H1 (cell line): ENCODE measurements around the gene SUSD1. TPM values are rescaled to one million over a fixed set of nuclear protein-coding genes. Genes with fewer than 3 reads are reported as not detected.
A peak's percentile ranks its signal among the peaks of the same experiment; 100 is the strongest.

Source experiments
- CTCF ChIP-seq, 3 experiments: IDR thresholded peaks; 1 replicate in 2 of 3; 2 replicates in 1 of 3; pipeline versions ENCODE4 v1.5.1 to v1.6.1; 2011; ENCODE audit warnings: low read length in 3 of 3, mild to moderate bottlenecking in 3 of 3, inconsistent platforms in 2 of 3, low read depth in 1 of 3, moderate library complexity in 1 of 3; ENCODE audit not compliant: insufficient read depth in 1 of 3; ENCODE audit errors: control extremely low read depth in 1 of 3
- polyA plus RNA-seq, 7 experiments: library from polyadenylated mRNA; depleted of rRNA in 3 of 7; stranded (reverse) in 5 of 7; unstranded in 2 of 7; fragments of >200 nt in 5 of 7; fragments of 200-250 nt in 2 of 7; gene quantifications; 1 replicate in 5 of 7; 2 replicates in 1 of 7; 4 replicates in 1 of 7; pipeline versions ENCODE4 v1.2.1 to v1.2.3, GENCODE V29; 2011 to 2013; ENCODE audit warnings: missing spikeins in 2 of 7, mixed read lengths in 2 of 7
- total RNA-seq: library from RNA; stranded (reverse); fragmentation: NEBNext Ultra II Directional; extraction: Animal tissue kit (Norgen Biotek cat#: 25700); gene quantifications from 2 replicates; pipeline ENCODE4 v1.2.1, GENCODE V29; 2021

SUSD1 gene
- total and polyA plus RNA-seq, 2 of the 8 experiments (the other 6 are each of a cell fraction or from before 2014, with no cell fraction given): 2.8 to 7.2 TPM

- TF ChIP-seq CTCF (IDR thresholded peaks at IDR 0.05; ENCODE audit: control extremely low read depth in 1 of 3, insufficient read depth in 1 of 3, low read depth in 1 of 3, low read length in 3 of 3): 0 out of 4 replicates have a peak, but pooled peaks of 1 of the 3 experiments have one; percentile 10
Observed at GRCh38 chr9:112174965-112175795, at the start of gene SUSD1 (continued).
